AG09309 (cell line): ENCODE measurements around the gene CADM1.

Source experiments
- DNase-seq: peaks from one replicate; pipeline ENCODE4 v3.0.0-alpha.2; 2010; ENCODE audit warnings: low read depth
- H3K4me3 ChIP-seq: 2 replicates; pipeline ENCODE4 v1.5.1; 2011; ENCODE audit warnings: mild to moderate bottlenecking, low read depth, low read length, moderate library complexity; ENCODE audit not compliant: control insufficient read depth
- CTCF ChIP-seq: IDR thresholded peaks from 2 replicates; pipeline ENCODE4 v1.5.1; 2011; ENCODE audit warnings: mild to moderate bottlenecking, low read depth, low read length, inconsistent platforms; ENCODE audit not compliant: insufficient read depth, control insufficient read depth; ENCODE audit errors: missing control alignments

The CADM1 gene

GRCh38 chr11:115159207-115159606 lies 345.0 kb downstream of the CADM1 start:
- no peak for DNase-seq
- H3K4me3 ChIP-seq: no peak overlapping the region
- no peak for TF ChIP-seq CTCF

DNA sequence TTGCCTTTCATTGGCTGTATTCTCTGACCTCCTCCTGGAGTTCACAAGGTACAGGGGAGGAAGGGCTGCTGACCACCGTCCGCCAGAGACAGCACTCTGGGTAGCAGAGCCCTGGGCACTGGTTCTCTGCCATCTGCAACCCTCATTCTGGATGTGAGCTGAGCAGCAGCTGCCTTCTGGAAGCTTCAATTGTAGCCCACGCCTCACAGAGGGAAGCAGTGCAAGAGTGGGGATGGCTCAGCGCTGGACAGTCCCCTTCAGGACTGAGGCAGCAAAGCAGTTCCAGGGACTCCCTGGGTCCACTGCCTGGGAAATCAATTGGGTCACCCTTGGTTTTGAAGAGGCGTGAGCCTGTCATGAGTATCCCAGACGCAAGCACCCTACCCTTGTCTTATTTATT lies 346.2 kb downstream of the CADM1 start:
- DNase-seq: no peak

GRCh38 chr11:115157247-115157646 lies 347.0 kb downstream of the CADM1 start:
- no peak for TF ChIP-seq CTCF
- DNase-seq: no peak
- H3K4me3 ChIP-seq: no peak overlapping the region

More for the DNA sequence above, 346.2 kb downstream of the CADM1 start:
- TF ChIP-seq CTCF: no peak
- H3K4me3 ChIP-seq: no peak overlapping the region

DNA sequence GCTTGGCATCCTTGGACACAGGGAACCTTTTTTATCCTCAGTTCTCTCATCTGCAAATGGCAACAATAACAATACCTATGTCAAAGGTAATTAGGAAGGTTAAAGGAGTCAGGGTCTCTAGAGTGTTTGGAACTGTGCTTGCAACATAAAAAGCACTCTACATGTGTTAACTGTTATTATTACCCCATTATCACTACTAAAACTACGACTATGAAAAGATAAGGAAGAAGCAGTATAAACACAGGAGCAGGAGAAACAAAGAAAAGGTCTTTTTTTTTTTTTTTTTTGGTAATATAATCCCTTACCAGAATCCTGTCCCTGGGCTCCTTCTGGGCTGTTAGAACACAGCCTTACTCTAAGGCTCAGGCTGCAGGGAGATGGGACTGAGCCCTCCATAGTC lies 348.2 kb downstream of the CADM1 start:
- no peak for DNase-seq
- no peak for TF ChIP-seq CTCF
- H3K4me3 ChIP-seq: no peak overlapping the region

- no peak for TF ChIP-seq CTCF
- no peak overlapping the region for H3K4me3 ChIP-seq
- no peak for DNase-seq
Measured at GRCh38 chr11:115155320-115155719, 348.9 kb downstream of the CADM1 start.

- no peak overlapping the region for H3K4me3 ChIP-seq
- no peak for TF ChIP-seq CTCF
- DNase-seq: no peak
Measured at GRCh38 chr11:115154355-115154736, 349.9 kb downstream of the CADM1 start.

- TF ChIP-seq CTCF: no peak
- DNase-seq: no peak
- no peak overlapping the region for H3K4me3 ChIP-seq
Measured at GRCh38 chr11:115153731-115154354, 350.4 kb downstream of the CADM1 start.
